GM18868 (cell line): ENCODE results near the gene OR6S1.
A peak's percentile ranks its signal among the peaks of the same experiment; 100 is the strongest.
"Not testable (repeated sequence)": the region's sequence is repeated elsewhere in the genome, so short reads cannot be mapped to it uniquely, and the experiment has no call there.

ENCODE experiments used
- ATAC-seq: cut with Tn5 transposase; IDR thresholded peaks from one replicate; pipeline ENCODE4 v1.9.1; 2021; ENCODE audit warnings: mild to moderate bottlenecking, moderate library complexity; ENCODE audit not compliant: unreplicated experiment

The OR6S1 gene

DNA sequence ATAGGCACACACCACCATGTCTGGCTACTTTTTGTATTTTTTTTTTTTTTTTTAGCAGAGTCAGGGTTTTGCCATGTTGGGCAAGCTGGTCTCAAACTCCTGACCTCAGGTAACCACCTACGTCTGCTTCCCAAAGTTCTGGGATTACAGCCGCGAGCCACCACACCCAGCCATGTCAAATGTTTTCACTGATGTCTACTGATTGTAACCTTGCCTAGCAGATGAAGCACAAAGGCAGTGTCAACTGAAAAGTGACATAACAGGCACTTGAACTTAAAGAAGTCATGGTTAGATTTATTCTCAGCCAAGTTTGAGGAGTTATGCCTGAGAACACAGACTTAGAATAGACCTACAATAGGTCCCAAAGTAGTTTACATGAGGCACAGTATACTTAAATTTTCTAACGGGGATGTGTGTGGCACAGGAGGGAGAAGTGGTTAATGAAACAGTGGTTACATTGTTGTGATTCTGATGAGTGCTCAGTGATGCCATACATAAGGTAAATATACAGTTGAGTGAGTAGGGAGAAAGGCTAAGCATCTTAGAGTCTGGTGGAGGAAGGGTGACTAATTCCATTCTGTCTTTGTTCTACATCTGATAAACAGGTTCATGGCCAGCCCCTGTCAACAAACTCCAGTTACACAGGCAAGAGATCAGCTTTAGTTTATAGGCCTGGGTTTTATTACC is 30.2 kb upstream of the OR6S1 start:
- ATAC-seq, result peak; percentile 71

DNA sequence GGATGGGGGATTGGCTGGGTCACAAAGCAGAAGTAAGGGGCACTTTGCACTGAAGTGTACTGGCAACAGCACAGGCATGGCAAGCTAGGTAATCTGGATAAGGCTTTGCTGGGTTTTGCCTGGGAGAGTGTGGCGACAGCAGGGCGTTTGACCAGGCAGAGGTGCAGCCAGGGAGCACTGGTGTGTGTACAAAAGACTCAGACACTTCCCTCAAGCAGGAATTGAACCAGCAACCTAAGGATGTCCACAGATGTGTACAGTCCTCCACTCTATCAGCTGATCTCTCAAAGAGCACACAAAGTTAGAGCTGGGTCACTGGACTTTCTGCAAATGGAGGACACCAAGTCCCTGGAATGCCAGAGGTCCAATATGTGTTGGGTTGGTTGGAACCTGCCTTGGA is 27.5 kb upstream of the OR6S1 start:
- no peak for ATAC-seq

DNA sequence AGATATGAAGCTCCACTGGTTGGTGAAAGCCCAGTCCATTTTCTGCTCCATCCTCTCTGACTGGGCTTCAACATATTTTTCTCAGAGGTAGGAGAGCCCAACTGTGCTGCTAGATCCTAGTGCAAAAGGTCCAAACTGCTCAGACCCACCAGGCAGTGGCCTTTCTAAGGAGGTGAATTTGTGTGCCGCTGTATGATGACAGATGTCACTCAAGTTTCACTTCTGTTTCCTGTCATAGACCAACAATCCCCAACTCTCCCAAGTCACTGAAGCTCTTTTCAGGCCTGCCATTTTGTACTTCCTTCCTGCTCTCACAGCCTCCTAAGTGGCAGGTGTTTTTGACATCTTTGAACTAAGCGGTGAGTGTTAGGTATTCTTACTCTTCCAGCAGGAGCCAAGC is 26.5 kb upstream of the OR6S1 start:
- ATAC-seq, result peak; percentile 62

DNA sequence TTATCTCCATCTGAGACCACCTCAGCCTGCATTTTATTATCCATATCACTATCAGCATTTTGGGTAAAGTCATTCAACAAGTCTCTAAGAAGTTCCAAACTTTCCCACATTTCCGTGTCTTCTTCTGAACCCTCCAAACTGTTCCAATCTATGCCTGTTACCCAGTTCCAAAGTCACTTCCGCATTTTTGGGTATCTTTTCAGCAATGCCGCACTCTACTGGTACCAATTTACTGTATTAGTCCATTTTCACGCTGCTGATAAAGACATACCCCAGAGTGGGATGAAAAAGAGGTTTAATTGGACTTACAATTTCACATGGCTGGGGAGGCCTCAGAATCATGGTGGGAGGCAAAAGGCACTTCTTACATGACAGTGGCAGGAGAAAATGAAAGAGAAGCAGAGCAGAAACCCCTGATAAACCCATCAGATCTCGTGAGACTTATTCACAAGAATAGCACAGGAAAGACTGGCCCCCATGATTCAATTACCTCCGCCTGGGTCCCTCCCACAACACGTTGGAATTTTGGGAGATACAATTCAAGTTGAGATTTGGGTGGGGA is 25.0 kb upstream of the OR6S1 start:
- ATAC-seq, result not testable (repeated sequence)

DNA sequence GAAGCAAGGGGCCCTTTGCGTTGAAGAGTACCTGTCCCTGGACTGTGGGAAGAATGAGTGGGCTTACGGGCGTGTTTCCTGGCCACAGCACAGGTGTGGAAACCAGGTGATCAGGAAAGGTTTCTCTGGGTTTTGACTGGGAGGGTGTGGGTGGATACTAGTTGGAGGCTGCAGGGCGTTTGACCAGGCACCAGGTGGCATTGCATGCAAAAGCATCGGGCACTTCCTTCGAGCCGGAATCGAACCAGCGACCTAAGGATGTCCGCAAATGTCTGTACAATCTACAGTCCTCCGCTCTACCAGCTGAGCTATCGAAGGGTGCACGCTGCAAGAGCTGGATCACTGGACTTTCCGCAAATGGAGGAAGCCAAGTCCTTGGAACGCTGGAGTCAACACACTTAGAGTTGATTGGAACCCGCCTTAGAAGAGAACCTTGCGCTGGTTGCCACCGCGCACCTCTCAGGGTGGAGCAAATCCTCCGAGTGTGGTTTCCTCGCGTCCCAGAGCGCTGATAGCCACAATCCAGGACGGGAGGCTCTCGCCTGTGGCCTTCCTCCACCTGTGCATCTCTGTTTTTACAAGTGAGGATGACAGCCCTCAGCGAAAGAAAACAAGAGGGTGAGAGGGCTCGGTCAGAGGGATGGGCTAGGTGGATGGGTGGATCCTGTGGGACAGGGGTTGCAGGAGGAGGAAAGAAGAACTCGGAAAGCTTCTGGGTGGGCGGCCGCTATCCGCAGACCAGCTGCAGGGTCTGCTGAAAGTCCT is 21.7 kb upstream of the OR6S1 start:
- peak; percentile 68 for ATAC-seq

DNA sequence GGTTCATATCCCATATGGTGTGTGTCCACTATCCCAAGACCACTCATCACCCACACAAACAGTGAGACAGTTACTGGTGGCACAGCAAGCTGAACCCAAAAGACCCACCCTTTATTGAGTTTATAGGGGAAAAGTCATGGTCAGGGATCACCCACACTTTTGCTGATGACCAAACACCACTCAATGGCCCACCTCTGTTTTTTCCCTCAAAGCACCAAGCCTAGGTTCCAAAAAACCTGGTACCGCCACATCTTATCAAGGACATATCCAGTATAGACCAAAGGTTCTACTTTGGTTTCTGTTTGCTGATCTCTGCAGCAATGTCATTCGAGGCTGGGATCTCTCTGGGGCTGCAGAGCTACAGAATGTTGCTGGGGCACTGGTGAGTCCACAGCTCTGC is 19.7 kb upstream of the OR6S1 start:
- no peak for ATAC-seq

DNA sequence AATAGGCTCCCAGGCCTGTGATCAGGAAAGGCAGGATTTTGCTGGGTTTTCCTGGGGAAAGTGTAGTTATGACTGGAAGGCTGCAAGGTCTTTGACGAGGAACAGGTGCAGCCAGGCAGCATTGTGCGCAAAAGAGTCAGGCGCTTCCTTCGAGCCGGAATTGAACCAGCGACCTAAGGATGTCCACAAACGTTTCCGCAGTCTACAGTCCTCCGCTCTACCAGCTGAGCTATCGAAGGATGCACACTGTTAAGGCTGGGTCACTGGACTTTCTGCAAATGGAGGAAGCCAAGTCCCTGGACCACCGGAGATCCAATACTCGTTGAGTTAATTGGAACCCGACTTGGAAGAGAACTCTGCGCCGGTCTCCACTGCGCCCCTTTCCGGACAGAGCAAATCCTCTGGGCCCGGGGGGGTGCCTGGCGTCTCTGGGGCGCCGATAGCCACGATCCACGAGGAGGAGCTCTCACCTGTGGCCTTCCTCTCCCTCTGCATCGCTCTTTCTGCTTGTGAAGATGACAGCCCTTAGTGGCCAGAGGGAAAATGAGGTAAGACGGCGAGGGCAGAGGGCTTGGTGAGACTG is 18.4 kb upstream of the OR6S1 start:
- no peak for ATAC-seq

DNA sequence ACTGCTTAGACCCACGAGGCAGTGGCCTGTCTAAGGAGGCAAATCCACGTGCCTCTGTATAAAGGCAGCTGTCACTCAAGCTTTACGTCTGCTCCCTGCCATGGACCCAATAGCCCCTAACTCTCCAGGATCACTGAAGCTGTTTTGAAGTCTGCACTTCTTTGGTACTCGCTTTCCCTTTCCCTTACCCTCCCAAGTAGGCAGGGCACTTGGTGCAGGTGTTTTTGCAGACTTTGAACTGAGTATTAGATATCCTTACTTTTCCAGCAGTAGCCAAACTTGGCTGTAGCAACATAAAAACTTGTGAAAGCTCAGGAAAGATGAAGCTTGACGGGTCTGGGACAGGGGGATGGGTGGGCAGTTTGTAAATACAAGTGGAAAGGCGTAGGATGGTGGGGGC is 17.8 kb upstream of the OR6S1 start:
- ATAC-seq, result no peak

DNA sequence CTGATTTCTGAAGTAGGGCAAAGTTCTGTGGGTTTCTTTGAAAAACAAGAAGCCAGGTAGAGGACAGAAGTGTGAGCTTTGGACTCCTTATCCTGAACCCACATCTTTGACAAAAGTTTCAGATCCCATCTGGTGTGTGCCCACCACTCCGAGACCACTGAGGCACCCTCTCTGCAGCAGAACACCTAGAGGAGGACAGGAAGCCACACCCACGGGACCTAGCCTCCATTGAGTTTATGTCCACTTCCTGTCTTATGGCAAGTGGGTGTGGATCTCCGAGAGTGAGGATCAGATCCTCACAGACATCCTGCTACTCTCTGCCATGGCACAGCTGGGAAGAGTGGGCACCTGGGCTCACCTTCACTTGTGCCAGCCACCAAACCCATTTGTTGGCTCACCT is 16.8 kb upstream of the OR6S1 start:
- no peak for ATAC-seq

DNA sequence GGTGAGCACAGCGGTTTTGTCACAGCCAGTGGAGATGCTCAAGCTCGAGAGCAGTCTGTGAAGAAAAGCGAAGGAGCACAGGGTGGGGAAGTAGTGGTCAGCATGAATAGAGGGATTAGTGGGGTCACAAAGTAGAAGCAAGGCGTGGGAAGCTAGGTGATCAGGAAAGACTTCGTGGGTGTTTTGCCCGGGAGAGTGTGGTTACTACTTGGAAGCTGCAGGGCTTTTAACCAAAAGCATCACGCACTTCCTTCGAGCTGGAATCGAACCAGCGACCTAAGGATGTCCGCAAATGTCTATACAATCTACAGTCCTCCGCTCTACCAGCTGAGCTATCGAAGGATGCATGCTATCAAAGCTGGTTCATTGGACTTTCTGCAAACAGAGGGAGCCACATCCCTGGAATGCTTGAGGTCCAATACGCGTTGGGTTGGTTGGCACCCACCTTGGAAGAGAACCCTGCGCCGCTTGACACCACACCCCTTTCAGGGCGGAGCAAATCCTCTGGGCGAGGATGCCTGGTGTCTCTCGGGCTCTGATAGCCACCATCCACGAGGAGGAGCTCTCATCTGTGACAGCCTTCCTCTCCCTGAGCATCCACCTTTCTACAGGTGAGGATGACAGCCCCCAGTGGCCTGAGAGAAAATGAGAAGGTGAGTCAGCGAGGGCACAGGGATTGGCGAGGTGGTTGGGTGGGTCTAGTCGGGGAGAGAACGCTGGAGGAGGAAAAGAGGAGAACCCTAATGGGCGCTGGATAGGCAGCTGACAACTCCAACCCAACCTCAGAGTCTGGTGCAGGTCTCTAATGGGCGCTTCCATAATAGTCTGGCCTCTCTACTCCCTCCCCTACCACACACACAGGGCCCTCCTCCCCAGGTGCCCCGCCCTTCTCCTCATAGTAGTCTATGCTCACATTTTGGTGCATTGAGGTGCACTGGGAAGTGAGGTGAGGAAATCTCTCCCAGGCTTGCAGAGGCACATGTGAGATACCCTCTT is 16.0 kb upstream of the OR6S1 start:
- ATAC-seq, result no peak

DNA sequence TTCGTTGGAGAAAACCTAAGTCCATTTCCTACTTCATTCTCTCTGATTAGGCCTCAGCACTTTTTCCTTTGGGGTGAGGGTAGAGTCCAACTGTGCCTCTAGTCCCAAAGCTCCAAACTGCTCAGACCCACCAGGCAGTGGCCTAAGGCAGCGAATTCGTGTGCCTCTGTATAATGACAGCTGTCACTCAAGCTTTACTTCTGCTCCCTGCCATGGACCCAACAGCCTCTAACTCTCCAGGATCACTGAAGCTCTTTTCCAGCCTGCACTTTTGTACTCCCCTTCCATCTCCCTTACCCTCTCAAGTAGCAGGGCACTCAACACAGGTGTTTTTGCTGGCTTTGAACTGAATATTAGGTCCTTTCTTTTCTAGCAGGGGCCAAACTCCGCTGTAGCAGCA is 14.8 kb upstream of the OR6S1 start:
- no peak for ATAC-seq

DNA sequence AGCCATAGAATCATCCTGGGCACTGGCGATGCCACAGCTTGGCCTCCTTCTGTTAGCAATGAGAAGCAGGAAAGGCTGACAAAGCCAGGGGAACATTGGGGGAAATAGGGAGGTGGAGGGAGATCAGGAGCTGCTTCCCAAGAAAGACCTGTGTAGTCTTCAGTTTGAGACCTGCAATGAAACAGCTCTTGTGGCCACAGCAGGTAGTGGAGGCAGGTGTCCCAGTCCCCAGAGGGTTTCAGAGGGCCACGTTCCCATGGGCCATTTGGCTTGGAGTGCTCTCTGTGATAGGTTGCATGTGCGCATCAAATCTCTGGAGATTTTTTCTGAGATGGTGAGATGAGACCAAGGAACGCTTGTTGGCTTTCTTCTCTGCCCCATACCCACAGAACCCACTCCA is 14.4 kb upstream of the OR6S1 start:
- ATAC-seq, result no peak

DNA sequence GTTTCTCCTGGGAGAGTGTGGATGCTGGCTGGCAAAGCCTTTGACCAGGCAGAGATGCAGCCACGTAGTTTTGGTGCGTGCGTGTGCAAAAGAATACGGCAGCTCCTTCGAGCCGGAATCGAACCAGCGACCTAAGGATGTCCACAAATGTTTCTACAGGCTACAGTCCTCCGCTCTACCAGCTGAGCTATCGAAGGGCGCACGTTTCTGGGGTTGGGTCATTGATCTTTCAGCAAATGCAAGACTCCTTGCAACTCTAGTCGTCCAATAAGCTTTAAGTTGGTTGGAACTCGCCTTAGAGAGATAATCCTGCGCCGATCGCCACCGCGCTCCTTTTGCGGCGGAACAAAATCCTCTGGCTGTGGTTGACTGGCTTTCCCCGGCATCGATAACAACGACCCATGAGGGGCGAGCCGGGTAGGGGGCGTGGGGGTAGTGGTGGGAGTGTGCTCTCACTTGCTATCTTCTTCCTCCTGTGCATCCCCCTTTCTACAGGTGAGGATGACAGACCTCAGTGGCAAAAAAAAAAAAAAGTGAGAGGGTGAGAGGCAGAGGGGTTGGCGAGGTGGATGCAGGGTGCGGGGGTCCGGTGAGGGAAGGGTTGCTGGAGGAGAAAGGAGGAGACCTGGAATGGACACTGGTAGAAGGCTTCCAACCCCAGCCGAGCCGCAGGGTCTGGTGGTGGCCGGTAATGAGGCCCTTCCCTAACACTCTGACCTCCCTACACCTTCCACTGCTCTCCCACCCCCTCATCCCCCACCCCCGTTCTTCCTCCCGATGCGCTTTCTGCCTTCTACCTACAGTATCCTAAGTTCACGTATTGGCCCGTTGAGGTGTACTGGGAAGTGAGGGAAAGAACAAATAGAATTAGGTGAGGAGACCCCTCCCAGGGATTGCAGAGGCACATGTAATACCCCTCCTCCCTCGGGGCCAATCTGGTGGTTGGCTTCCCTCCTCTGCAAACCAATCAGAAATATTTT is 11.8 kb upstream of the OR6S1 start:
- ATAC-seq, result peak; percentile 66

DNA sequence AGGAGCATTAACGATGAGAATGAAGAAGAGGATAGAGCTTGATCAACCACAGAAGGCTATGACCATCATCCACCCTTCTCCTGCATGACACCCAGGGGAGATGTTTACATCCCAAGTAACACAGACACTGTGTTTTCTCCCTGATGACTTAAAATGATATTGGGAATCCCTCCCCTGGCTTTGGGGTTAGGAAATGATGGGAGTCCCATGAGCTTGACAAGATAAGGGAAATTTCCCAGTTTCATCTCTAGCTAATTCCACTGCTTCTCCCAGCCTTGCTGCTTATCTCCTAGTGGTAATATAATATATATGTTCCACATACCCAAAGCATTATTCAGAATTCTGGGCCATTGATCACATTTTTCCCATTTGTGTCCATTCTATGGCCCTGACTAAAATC is 4.0 kb upstream of the OR6S1 start:
- ATAC-seq, result no peak

DNA sequence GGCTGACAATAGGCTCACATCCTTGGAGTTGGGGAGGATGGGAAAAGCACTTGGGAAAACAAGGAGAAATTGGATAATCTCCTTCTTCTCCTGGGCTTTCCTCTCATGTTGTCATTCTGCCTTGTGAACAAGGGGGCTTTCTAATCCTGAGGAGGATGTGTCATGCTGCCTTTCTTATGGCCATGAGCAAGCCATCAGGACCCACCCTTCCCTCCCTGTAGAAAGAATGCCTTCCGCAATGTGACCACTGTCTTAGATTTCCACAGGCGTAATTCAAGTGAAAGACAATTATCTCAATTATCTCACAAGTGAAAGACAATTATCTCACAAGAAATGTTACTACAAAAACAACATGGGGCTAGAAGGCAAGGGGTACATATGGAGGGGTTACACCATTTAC is 3.0 kb upstream of the OR6S1 start:
- ATAC-seq, result no peak

DNA sequence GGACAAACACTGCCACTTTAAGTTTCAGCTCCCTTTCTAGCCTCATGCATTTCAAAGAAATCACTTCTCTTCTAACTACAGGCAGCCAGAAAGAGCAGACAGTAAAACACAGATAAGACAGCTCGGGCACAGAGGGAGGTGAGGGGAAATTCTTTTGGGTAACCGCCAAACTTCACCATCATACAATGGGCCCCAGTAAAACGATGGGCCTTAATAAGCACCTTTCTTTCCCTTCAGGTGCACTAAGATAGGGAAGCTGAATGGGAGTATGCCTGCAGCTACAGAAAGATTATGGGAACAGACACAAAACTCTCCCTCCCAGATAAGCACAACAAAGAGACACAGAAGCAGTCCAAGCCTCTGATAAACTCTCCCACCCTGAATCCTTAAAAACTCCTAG is 1.3 kb upstream of the OR6S1 start:
- ATAC-seq, result not testable (repeated sequence)

DNA sequence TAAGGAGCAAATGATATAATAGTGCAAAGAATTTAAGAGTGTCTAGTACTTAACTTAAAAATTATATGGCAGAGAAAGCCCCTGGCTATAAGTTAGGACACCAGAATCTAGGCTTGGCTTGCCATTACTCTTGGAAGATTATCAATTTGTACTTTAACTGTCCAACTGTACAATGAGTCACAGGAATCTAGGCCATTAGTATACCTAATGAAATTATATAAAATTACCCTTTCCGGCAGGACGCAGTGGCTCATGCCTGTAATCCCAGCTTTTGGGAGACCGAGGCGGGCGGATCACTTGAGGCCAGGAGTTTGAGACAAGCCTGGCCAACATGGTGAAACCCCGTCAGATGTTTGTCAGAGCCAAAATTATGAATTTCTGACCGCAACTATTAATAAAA is 691 bp upstream of the OR6S1 start:
- no peak for ATAC-seq

DNA sequence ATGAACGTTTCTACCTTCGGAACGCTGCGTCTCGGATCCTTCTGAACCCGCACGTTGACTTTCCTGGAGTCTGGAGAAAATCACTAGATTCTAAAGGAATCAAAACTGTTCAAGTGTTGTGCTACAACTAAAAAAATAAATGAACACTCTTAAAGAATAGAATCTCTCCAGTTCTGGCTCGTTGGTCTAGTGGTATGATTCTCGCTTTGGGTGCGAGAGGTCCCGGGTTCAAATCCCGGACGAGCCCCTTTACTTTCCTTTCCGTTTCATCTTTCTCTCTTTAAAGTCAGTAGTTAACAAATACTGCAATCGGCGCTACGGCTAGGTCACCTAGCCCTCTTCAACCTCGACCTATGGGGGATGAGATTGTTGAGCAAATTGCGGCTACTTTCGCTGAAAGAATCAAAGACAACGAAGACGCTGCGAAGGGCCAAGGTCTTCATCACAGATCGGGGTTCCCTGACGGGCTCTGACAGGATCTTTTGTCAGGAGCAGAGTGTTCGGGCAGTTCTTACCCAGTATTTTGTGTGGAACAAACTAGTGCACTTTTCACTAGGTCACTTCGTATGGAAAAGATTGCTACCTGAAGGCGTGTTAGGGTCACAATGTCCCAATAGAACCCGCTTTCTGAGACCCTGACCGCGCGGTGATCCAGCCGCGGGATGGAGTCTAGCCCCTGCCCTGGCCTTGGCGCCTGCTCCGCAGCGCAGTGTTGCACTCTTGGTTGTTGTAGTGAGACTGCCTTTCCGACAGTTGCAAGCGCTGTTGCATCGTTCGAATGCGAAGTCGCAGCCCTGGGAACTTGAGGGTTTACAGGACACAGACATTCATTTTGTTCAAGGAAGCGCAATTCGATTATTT is 8.4 kb downstream of the OR6S1 start:
- ATAC-seq, result peak; percentile 69

DNA sequence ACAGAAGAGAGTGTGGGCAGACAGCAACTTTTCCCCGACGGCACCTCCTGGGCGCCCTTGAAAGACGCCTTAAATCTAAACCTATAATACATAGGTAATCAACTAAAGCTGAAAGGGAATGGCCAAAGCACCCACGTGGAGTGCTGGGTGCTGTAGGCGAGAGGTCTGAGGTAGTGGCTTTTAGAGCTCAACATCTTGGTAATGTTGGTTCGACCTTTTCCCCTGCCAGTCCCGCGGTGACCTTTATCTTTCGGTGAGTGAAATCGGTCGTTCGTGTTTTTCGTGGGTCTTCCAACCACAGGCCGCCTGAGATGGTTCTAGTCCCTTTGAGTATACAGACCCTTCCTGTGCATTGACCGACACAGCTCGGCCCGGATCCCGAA is 9.1 kb downstream of the OR6S1 start:
- ATAC-seq, result peak; percentile 17
